Stimulated activated CD8-positive, alpha-beta memory T cell treated with anti-CD3 and anti-CD28 coated beads, Interleukin-15, amount 100 ng/mL, for 24 hours (primary cell): ENCODE results near the gene MYO1D.
"Not testable (repeated sequence)": the region's sequence is repeated elsewhere in the genome, so short reads cannot be mapped to it uniquely, and the experiment has no call there.

Experiments used
- DNase-seq: peaks from one replicate; pipeline ENCODE4 v3.0.0-alpha.2; 2020; ENCODE audit warnings: low read depth

MYO1D gene

GRCh38 chr17:32453370-32453769, 423.6 kb downstream of the MYO1D start:
- DNase-seq: no peak

DNA sequence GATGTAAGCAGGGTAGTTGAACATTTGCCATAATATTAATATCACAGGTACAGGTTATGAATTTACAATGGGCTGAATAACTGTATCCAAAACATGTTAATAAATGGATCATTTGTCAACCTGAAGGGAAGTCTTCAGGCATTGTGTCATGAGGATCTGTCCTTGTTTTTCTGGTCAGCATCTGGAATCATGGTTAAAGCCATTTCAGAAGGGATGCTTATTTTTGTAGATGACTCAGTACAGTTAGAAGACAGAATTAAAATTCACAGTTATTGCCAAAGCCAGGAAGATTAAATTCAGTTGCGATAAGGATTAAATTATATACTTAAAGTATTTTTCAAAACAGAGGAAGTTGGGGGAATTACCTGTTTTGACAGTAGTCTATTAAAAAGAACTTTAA, 424.6 kb downstream of the MYO1D start:
- DNase-seq: no peak

DNA sequence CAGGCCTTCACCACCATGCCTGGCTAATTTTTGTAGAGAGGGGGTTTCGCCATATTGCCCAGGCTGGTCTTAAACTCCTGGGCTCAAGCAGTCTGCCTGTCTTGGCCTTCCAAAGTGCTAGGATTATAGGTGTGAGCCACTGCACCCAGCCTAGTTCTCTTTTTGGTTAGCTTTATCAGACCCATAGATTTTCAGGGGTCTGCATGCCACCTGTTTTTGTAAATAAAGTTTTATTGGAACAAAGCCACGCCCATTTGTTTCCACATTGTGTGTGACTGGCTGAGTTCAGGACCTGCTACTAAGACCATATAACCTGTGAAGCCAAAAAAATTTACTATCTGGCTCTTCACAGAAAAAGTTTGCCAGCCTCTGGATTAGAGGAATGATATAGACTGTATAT, 425.0 kb downstream of the MYO1D start:
- no peak for DNase-seq

- DNase-seq: not testable (repeated sequence)
Observed at GRCh38 chr17:32450379-32450778, 426.5 kb downstream of the MYO1D start.

- no peak for DNase-seq
Observed at GRCh38 chr17:32449963-32450362, 427.0 kb downstream of the MYO1D start.

GRCh38 chr17:32446949-32447348, 430.0 kb downstream of the MYO1D start:
- DNase-seq: no peak

DNA sequence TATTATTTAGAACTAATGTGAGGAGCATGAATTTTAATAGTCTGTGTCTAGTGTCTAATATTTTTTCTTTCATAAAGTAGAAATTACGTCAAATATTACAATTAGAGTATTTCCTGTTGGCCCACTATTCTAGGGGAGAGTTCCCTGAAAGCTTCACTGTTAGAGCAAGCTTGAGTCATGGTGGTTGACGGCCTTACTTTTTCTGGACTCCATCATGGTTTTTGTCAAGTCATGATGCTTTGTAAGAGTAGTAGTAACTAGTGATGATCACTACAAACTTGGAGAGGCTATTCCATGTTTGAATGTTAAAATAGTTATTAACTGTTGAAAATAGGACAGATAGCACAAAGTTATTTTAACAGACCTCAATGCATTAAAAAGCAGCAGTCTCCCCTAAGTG, 431.0 kb downstream of the MYO1D start:
- DNase-seq: no peak

GRCh38 chr17:32445497-32445896, 431.4 kb downstream of the MYO1D start:
- no peak for DNase-seq

DNA sequence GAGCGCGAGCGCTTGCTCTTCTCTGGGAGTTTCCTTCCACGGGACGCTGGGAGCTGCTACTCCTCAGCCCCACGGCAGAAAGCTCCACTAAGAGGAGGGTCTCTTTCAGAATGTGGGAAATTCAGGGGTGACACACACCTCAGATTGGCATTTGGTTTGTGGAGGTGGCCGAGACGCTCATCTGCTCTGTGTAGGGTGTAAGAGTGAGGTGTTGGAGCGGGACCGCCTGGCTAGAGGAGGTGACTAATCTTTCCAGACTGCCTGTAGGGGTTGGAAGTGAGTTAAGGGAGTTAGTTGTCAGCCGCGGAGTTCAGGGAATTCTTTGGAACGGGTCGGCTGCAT, 431.9 kb downstream of the MYO1D start:
- DNase-seq: peak; percentile 3

GRCh38 chr17:32444301-32445073, 432.4 kb downstream of the MYO1D start, which contains the start of gene PSMD11:
Gene PSMD11, plus strand, starts transcription at chr17:32444510. Its CDS starts 14 bp downstream, at chr17:32444524.
- peak; percentile 98 for DNase-seq

GRCh38 chr17:32443827-32444300, 433.1 kb downstream of the MYO1D start:
- no peak for DNase-seq
